CD4-positive, alpha-beta T cell (primary cell): ENCODE measurements around the gene ARF4. TPM values are rescaled to one million over a fixed set of nuclear protein-coding genes. Genes with fewer than 3 reads are reported as not detected.

Source experiments
- ATAC-seq: fragments of 200-7000 bp; cut with Tn5 transposase; one replicate; pipeline ENCODE4 v1.10.0; 2022; ENCODE audit warnings: mild to moderate bottlenecking; ENCODE audit not compliant: poor library complexity
- CTCF ChIA-PET: fragments of 350-600 bp; sonication (Branson Sonifier 250); formaldehyde crosslinking; loops from one replicate; lab custom pipeline; 2021; ENCODE audit warnings: antibody characterized with exemption, inconsistent platforms; lab: Charles Lee
- POLR2A ChIA-PET: fragments of 350-600 bp; sonication (Branson Sonifier 250); formaldehyde crosslinking; loops from one replicate; lab custom pipeline; 2021; ENCODE audit warnings: antibody characterized with exemption, inconsistent platforms; lab: Charles Lee
- DNase-seq, 14 experiments: peaks; one replicate each; pipeline ENCODE4 v3.0.0-alpha.2; 2013 to 2020; ENCODE audit warnings: mixed read lengths in 2 of 14
- H3K27ac ChIP-seq, 2 donors: one replicate each; pipeline versions ENCODE4 v1.5.1 to v1.7.0; 2013; ENCODE audit warnings: low read length in 2 of 2, low read depth in 1 of 2, mild to moderate bottlenecking in 1 of 2
- H3K27me3 ChIP-seq, 2 experiments: 1 replicate in 1 of 2; 2 replicates in 1 of 2; pipeline versions ENCODE4 v1.6.1 to v1.7.0; 2013; ENCODE audit warnings: low read length in 2 of 2, control low read depth in 1 of 2, mild to moderate bottlenecking in 1 of 2, moderate library complexity in 1 of 2; ENCODE audit not compliant: insufficient read depth in 2 of 2, control insufficient read depth in 1 of 2
- H3K36me3 ChIP-seq: one replicate; pipeline ENCODE4 v1.6.1; 2013; ENCODE audit warnings: low read length, control low read depth; ENCODE audit not compliant: insufficient read depth
- H3K4me1 ChIP-seq: one replicate; pipeline ENCODE4 v1.6.1; 2013; ENCODE audit warnings: low read length, control low read depth; ENCODE audit not compliant: insufficient read depth
- H3K4me3 ChIP-seq: one replicate; pipeline ENCODE4 v1.5.1; 2013; ENCODE audit warnings: mild to moderate bottlenecking, low read length, moderate library complexity
- H3K9me3 ChIP-seq, 2 experiments: 1 replicate in 1 of 2; 2 replicates in 1 of 2; pipeline versions ENCODE4 v1.6.1 to v1.7.0; 2013; ENCODE audit warnings: low read length in 2 of 2, mild to moderate bottlenecking in 2 of 2, control low read depth in 1 of 2, moderate library complexity in 1 of 2; ENCODE audit not compliant: control insufficient read depth in 1 of 2, insufficient read depth in 1 of 2
- H3K27ac Mint-ChIP-seq: one replicate; pipeline ENCODE4 v1.8.0; 2020; ENCODE audit warnings: mixed read lengths
- H3K27me3 Mint-ChIP-seq: one replicate; pipeline ENCODE4 v1.8.0; 2021; ENCODE audit warnings: mixed read lengths
- H3K36me3 Mint-ChIP-seq: one replicate; pipeline ENCODE4 v1.8.0; 2021; ENCODE audit warnings: low read depth, mixed read lengths
- H3K4me1 Mint-ChIP-seq: one replicate; pipeline ENCODE4 v1.8.0; 2021; ENCODE audit warnings: low read depth, mixed read lengths
- H3K4me3 Mint-ChIP-seq: one replicate; pipeline ENCODE4 v1.8.0; 2020; ENCODE audit warnings: mild to moderate bottlenecking, mixed read lengths
- H3K9me3 Mint-ChIP-seq: one replicate; pipeline ENCODE4 v1.8.0; 2020; ENCODE audit warnings: mixed read lengths
- intact Hi-C, 2 experiments: fragments of 100-400 bp; cut with DNase I in 1 of 2; cut with micrococcal nuclease in 1 of 2; formaldehyde crosslinking; loops; one replicate each; pipeline versions ENCODE4 v1.15.1 to v1.9.0; 2023 to 2025; cut with DNase I, micrococcal nuclease
- total RNA-seq, 174 experiments: library from RNA in 2 of 174; stranded (reverse) in 2 of 174; gene quantifications; one replicate each; pipeline ENCODE4 v1.2.3 and lab custom pipeline; 2021 to 2026
- TF ChIP-seq, protein P1 (sequence below): fragments of 200-600 bp; IDR thresholded peaks from one replicate; pipeline ENCODE4 v1.8.0; 2022; ENCODE audit warnings: antibody characterized with exemption, mild to moderate bottlenecking

ARF4 gene
- total RNA-seq, 2 experiments from 2014 or later, result 56.7 to 59.9 TPM

DNA sequence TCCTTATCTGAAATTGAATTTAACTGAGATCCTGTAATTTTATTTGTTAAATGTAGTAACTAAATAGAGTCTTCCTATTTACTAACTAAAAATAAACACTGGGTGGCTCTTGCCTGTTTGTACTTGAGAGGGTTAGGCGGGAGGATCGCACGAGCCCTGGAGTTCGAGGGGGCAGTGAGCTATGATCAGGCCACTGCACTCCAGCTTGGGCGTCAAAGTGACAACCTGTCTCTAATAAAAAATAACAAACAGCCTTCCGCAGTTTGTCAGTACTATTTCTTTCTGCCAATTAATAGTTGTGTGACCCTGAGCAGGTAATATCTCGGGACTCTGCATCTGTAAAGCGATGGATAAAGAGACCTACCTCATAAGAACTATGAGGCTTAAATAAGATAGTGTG lies 41.8 kb downstream of the ARF4 start:
- TF ChIP-seq, protein P1, sequence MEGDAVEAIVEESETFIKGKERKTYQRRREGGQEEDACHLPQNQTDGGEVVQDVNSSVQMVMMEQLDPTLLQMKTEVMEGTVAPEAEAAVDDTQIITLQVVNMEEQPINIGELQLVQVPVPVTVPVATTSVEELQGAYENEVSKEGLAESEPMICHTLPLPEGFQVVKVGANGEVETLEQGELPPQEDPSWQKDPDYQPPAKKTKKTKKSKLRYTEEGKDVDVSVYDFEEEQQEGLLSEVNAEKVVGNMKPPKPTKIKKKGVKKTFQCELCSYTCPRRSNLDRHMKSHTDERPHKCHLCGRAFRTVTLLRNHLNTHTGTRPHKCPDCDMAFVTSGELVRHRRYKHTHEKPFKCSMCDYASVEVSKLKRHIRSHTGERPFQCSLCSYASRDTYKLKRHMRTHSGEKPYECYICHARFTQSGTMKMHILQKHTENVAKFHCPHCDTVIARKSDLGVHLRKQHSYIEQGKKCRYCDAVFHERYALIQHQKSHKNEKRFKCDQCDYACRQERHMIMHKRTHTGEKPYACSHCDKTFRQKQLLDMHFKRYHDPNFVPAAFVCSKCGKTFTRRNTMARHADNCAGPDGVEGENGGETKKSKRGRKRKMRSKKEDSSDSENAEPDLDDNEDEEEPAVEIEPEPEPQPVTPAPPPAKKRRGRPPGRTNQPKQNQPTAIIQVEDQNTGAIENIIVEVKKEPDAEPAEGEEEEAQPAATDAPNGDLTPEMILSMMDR, result no peak
- ATAC-seq (no peak), DNase-seq (no peak)
- Mint-ChIP-seq H3K4me3 (peak overlapping the region; percentile 94), H3K9me3 (no peaks in the 10 kb centered on the region), H3K27me3 (no peaks in the 10 kb centered on the region), H3K4me1 (peaks cover 39% of the 10 kb centered on the region), H3K27ac (peak overlapping the region; percentile 93), H3K36me3 (peaks cover 40% of the 10 kb centered on the region)
- Histone ChIP-seq H3K36me3 (peaks cover 12% of the 10 kb centered on the region), H3K4me1 (peaks cover 34% of the 10 kb centered on the region), H3K27ac (peak overlapping the region; percentile 84 to 98), H3K27me3 (no peaks in the 10 kb centered on the region), H3K9me3 (no peaks in the 10 kb centered on the region), H3K4me3 (peak overlapping the region; percentile 88)
- POLR2A ChIA-PET, result interaction anchor here (0.6 to 5.3 kb wide), 12 partner anchors 9 to 751 kb away, joined by 3 to 190 read pairs (median 11); partner anchors contain the start of genes APPL1, ARF4, DENND6A and HTD2
- intact Hi-C loops, result loop anchor here (1.0 to 10.0 kb wide), 7 partner anchors 43 to 749 kb away; partner anchors contain the start of genes ABHD6 (in 1 of the 2), APPL1 (in 1 of the 2), HTD2 (in 1 of the 2) and RPP14 (in 1 of the 2)
- CTCF ChIA-PET, result interaction anchor here (2.5 kb wide), 1 partner anchor 42 kb away, joined by 8 read pairs; the partner anchor contains the start of gene ARF4

DNA sequence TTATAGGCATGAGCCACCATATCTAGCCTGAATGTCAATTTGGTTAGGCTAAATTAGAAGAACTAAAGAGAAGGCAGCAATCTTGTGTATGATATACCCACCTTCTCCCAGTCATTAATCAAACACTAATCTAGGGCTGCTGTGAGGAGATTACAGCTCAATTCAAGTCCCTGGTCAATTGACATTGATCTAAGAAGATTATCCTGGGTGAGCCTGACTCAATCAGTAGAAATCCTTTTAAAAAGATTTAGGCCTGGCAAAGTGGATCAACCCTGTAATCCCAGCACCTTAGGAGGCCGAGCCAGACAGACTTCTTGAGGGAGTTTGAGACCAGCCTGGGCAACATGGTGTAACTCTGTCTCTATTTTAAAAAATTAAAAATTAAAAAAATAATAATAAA lies 50.5 kb downstream of the ARF4 start:
- H3K4me3 ChIP-seq, result no peak overlapping the region
- no peak for DNase-seq
- Mint-ChIP-seq H3K4me1 (peaks cover 4% of the 10 kb centered on the region), H3K27me3 (peaks cover 15% of the 10 kb centered on the region), H3K27ac (no peak overlapping the region), H3K4me3 (no peak overlapping the region), H3K9me3 (no peaks in the 10 kb centered on the region), H3K36me3 (no peaks in the 10 kb centered on the region)
- ChIA-PET CTCF (no interaction called here), POLR2A (interaction anchor here (0.9 kb wide), 1 partner anchor 9 kb away, joined by 3 read pairs; the partner anchor contains the start of gene PDE12)
- H3K4me1 ChIP-seq, result no peaks in the 10 kb centered on the region
- TF ChIP-seq, protein P1, result no peak
- peaks cover 0 to 5% of the 10 kb centered on the region in 2 experiments for H3K27me3 ChIP-seq
- peaks cover 4% of the 10 kb centered on the region for H3K36me3 ChIP-seq
- ATAC-seq, result no peak
- no peaks in the 10 kb centered on the region for H3K9me3 ChIP-seq
- intact Hi-C loops, result no loop called here
- H3K27ac ChIP-seq, result no peak overlapping the region

DNA sequence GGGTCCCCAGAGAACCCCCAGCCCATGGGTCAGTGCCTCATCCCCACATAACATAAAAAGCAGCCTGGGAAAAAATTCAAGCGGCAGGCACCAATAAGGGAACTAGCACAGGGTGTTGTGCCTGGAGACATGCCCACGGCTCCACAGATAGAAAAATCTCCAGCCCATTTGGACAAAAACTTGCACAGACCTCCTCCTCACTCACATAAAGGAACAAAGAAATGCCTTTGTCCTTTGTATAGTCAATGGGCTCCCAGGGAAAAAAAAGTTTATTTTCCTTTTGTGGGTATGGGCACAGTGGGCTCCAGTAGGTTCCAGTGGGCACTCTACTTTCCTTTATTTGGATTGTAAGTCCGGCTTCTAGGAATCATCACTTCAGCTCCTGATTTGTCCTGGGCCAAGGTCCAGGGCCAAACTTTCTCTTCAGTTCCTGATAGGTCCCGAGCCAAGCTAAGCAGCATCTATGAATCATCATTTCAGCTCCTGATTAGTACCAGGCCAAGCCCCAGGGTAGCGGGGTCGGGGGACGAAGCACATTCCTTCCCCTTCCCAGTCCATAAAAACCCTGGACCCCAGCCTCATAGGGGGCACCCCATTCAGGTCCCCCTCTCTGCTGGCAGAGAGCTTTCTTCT lies 51.4 kb downstream of the ARF4 start:
- peaks cover 4% of the 10 kb centered on the region for H3K36me3 ChIP-seq
- Mint-ChIP-seq H3K36me3 (no peaks in the 10 kb centered on the region), H3K27ac (no peak overlapping the region), H3K27me3 (peaks cover 15% of the 10 kb centered on the region), H3K9me3 (no peaks in the 10 kb centered on the region), H3K4me3 (no peak overlapping the region), H3K4me1 (peaks cover 4% of the 10 kb centered on the region)
- no peaks in the 10 kb centered on the region for H3K4me1 ChIP-seq
- peaks cover 0 to 5% of the 10 kb centered on the region in 2 experiments for H3K27me3 ChIP-seq
- H3K4me3 ChIP-seq, result no peak overlapping the region
- no peak for DNase-seq
- H3K9me3 ChIP-seq, result no peaks in the 10 kb centered on the region
- H3K27ac ChIP-seq, result no peak overlapping the region
- ChIA-PET CTCF (no interaction called here), POLR2A (interaction anchor here (0.9 kb wide), 1 partner anchor 10 kb away, joined by 3 read pairs; the partner anchor contains the start of gene PDE12)
- TF ChIP-seq, protein P1, result no peak
- intact Hi-C loops, result no loop called here
- ATAC-seq, result no peak
